ENCODE results near the gene FAM168A. TPM values are rescaled to one million over a fixed set of nuclear protein-coding genes. Genes with fewer than 3 reads are reported as not detected.

Gene FAM168A
- total RNA-seq, 1 donor from 2014 or later = 29.7 TPM

GRCh38 chr11:73388265-73389133, 209.4 kb downstream of the FAM168A start:
- no peak for DNase-seq (ENCODE audit: low spot score)

DNA sequence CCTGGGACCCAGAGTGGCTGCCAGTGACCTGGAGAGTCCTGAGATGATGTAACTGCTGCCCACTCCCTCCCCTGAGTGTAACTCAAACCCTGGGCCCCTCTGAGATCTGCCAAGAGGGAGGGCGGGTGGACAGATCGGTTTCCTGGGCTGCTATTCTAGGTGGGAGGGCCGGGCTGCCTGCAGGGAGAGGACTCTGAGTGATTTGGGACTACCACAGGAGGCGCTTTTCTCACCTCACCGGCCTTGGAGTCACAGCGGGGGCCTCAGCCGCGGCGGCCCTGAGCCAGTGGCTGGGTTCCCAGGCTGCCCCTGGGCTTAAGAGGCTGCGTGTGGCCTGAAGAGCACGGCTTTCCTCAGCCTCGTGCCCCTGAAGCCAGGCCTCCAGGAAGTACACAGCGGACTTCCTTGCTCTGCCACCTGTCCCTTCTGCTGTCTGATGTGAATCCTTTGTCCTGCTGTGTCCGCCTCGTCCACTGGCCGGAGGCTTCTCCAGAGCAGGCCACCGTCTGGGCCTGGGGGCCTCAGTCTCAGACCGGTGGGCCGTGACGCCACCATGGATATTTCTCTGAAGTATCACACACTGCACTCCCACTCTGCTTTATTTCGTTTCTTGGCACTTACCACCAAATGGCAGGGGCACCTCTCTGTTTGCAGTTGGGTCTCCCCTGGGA, 210.2 kb downstream of the FAM168A start:
- no peak for DNase-seq (ENCODE audit: low spot score)

DNA sequence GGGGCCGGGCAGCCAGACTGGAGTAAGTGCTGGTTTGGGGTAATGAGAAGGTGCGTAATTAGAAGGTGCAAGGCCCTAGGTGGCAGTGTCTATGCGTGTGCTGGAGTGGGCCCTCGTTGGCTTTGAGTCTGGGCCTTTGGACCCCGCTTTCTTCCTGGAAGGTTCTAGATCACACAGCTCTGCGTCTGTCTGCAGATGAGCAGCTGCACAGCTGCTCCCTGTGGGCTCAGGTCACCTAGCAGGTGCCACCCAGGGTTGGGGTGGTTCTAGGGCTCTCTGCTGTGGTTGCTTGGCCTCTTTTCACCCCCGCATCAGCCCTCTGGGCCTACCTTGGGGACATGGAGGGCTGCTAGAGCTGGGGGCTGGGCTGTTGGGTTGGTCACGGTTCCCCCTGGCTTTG, 211.4 kb downstream of the FAM168A start:
- no peak for DNase-seq (ENCODE audit: low spot score)

- no peak for DNase-seq (ENCODE audit: low spot score)
Observed at GRCh38 chr11:73386016-73386415, 211.9 kb downstream of the FAM168A start.

- DNase-seq (ENCODE audit: low spot score) = peak; percentile 67
Observed at GRCh38 chr11:73384872-73385689, 212.8 kb downstream of the FAM168A start.

DNA sequence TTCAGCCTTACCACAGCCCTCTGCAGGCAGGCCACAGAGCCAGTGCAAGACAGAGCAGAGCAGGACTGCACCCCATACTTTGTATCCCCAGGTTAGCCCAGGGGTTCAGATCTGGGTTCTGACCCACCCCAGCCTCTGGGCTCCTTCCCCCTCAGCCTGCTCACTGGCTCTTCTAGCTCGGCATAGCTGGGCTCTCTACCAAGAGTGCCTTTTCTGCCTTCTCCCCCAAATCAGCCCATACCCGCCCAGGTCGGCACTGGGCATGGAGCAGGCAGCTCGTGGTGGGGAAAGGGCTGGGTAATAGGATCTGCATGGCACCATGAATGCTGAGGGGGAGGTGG, 213.4 kb downstream of the FAM168A start:
- DNase-seq (ENCODE audit: low spot score) = no peak

- no peak for DNase-seq (ENCODE audit: low spot score)
Observed at GRCh38 chr11:73384125-73384441, 213.8 kb downstream of the FAM168A start.

GRCh38 chr11:73383249-73384124, 214.4 kb downstream of the FAM168A start:
- DNase-seq (ENCODE audit: low spot score) = no peak

DNA sequence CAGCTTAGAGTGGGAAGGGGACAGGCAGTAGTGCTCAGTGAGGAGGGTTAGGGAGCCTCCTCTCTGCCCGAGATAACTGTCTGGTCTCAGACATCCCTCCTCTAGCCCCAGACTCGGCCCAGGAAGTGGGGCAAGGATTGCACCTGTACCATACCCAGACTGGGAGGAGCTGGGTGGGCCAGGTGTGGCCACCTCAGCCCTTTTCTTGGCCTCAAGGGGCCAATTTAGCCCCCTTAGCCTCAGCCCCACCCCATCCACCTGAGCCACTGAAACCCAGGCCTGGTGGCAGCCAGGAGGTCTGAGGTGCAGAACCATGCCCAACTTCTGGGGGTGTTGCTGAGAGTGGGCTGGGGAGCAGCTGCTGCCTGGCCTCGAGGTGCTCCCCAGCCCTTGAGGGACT, 215.2 kb downstream of the FAM168A start:
- no peak for DNase-seq (ENCODE audit: low spot score)

DNA sequence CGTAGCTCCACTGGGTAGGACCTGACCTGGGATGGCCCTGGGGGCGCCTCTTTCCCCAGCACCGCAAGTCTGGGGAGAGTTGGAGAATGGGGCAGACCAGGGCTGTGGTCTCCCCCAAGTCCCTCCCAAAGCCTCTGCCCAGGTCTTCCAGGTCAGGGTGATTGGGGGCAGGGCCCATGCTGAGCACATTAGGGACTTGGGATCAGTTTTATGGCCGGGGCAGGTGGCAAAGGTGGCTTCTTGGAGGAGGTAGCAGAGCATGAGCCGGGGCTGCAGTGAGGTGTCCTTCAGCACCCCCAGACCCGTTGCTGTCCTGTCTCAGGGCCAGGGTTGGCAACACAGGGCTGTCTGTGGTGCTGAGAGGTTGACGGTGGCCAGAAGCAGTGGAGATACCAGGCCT, 215.7 kb downstream of the FAM168A start:
- DNase-seq (ENCODE audit: low spot score) = no peak

- DNase-seq (ENCODE audit: low spot score) = no peak
Observed at GRCh38 chr11:73381589-73381988, 216.3 kb downstream of the FAM168A start.

GRCh38 chr11:73380897-73381410, 217.0 kb downstream of the FAM168A start:
- DNase-seq (ENCODE audit: low spot score) = no peak

DNA sequence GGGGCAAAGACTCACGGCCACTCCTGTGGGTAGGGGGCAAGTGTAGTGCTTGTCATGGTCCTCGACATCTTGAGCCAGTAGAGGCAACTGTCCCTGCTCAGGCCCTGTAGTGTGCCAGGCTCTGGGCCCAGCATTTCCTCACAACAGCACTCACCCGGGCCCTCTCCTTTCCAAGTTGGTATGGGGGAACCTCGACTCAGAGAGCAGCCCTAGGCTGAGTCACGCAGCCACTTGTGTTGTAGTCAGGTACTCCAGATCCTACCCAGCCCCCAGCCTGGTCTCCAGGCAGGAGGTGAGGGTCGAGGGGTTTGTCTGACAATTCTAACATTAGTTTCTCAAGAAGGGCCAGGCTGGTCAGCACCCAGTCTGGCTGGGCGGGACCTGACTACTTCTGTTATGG, 217.6 kb downstream of the FAM168A start:
- DNase-seq (ENCODE audit: low spot score) = no peak

DNA sequence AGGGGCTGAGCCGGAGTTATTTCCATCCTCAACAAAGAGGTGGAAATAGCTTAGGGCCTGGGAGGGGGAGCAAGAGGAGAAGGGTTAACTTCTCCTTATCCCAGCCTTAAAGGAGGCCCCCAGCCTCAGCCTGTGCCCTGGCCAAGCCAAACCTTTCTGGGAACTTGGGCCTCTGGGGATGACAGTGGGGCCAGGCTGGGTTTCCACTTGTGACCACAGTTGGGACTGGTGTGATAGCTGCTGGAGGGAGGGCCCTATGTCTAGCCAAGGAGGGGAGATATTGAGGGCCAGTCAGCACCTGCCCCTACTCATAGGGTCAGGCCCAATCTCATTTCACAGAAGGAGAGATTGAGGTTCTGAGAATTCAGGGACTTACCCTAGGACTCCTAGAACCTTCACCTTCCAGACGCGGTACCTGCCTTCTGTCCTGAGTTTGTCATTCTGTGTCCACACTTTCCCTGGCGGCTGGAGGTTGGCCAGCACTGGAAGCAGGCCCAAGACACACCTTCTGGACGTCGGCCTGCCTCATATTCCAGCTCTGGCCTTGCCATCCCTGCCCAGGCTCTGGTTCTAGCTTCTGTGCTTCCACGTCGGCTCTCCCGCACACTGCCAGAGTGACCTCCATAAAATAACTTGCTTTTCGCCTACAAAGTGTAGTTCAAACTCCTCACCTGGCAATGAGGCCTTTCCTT, 218.6 kb downstream of the FAM168A start:
- no peak for DNase-seq (ENCODE audit: low spot score)

- DNase-seq (ENCODE audit: low spot score) = no peak
Observed at GRCh38 chr11:73376803-73377629, 220.9 kb downstream of the FAM168A start.

- peak; percentile 88 for DNase-seq (ENCODE audit: low spot score)
Observed at GRCh38 chr11:73376160-73376802, 221.6 kb downstream of the FAM168A start, which contains the start of gene RELT. Gene RELT (plus strand): TSS chr11:73376399. CDS start chr11:73389137, 12,738 bp downstream.

- no peak for DNase-seq (ENCODE audit: low spot score)
Observed at GRCh38 chr11:73375830-73376159, 222.1 kb downstream of the FAM168A start.

DNA sequence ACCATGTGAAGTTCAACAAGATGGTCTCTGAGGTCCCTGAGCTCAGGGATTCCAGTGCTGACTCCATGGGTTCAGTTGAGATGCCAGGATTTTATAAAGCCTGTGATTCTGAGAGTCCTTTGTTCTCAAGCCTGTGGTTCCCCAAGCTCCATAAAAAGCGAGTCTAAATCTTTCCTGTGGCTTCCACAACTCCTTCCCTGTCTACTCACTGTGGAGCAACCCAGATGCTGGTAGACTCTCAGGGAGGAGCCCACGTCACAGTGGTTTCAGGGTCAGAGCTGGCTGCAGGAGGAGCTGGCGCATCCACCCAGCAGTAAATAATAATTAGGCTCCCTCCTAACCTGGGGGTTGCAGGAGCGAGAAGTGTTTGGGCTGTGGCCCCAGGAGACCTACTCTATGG, 223.8 kb downstream of the FAM168A start:
- DNase-seq (ENCODE audit: low spot score) = no peak

- DNase-seq (ENCODE audit: low spot score) = no peak
Observed at GRCh38 chr11:73372375-73372993, 225.4 kb downstream of the FAM168A start.
